ENCODE measurements around the gene JAKMIP2. TPM values are rescaled to one million over a fixed set of nuclear protein-coding genes. Genes with fewer than 3 reads are reported as not detected.

Gene JAKMIP2
- total and polyA plus RNA-seq, 2 experiments from 2014 or later = 1.4 to 4.3 TPM

DNA sequence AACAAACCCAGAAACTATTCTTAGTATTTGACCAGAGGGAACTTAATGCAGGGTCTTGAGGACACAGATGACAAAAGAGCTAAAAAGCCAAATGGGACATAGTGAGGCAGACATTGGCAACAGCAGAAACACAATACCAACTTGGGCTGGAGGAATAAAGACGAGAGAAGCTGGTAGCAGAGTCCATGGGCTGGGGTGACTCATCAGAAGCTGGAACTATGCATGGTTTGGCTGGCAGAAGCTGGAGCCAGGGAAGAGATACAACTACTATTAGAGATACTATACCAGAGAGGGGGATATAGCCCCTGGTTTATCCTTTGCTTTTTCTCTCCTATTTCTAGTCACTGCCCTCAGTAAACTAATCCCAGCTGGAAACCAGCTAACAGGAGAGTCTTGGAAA lies 243.5 kb downstream of the JAKMIP2 start:
- H4K20me1 ChIP-seq (ENCODE audit: insufficient read depth, poor library complexity, severe bottlenecking) = no peaks in the 10 kb centered on the region
- H3K79me2 ChIP-seq = no peaks in the 10 kb centered on the region
- no peak overlapping the region for H2AFZ ChIP-seq
- H3K9me3 ChIP-seq (ENCODE audit: low read depth) = no peaks in the 10 kb centered on the region
- H3K4me1 ChIP-seq (ENCODE audit: insufficient read depth) = peaks cover 9% of the 10 kb centered on the region
- no peaks in the 10 kb centered on the region for H3K27me3 ChIP-seq
- H3K27ac ChIP-seq = no peak overlapping the region
- no peak overlapping the region for H3K4me2 ChIP-seq
- no peaks in the 10 kb centered on the region for H3K36me3 ChIP-seq (replicated peaks; ENCODE audit: insufficient read depth, low read depth)
- H3K4me3 ChIP-seq = no peak overlapping the region
- 56% methylated on average over 1 of the region's 1 CpG for WGBS (ENCODE audit: low lambda C conversion rate, missing lambda C conversion rate)
- TF ChIP-seq, protein P1, sequence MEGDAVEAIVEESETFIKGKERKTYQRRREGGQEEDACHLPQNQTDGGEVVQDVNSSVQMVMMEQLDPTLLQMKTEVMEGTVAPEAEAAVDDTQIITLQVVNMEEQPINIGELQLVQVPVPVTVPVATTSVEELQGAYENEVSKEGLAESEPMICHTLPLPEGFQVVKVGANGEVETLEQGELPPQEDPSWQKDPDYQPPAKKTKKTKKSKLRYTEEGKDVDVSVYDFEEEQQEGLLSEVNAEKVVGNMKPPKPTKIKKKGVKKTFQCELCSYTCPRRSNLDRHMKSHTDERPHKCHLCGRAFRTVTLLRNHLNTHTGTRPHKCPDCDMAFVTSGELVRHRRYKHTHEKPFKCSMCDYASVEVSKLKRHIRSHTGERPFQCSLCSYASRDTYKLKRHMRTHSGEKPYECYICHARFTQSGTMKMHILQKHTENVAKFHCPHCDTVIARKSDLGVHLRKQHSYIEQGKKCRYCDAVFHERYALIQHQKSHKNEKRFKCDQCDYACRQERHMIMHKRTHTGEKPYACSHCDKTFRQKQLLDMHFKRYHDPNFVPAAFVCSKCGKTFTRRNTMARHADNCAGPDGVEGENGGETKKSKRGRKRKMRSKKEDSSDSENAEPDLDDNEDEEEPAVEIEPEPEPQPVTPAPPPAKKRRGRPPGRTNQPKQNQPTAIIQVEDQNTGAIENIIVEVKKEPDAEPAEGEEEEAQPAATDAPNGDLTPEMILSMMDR (IDR thresholded peaks at IDR 0.05; ENCODE audit: poor library complexity) = no peak
- TF ChIP-seq EZH2 (IDR thresholded peaks at IDR 0.05; ENCODE audit: borderline replicate concordance) (no peak), EZH2phosphoT487 (IDR thresholded peaks at IDR 0.05; ENCODE audit: low read depth, severe bottlenecking, unreplicated experiment) (no peak)
- peak; percentile 38 for DNase-seq (ENCODE audit: low spot score)
- H3K9me2 ChIP-seq (replicated peaks; ENCODE audit: insufficient read depth) = no peaks in the 10 kb centered on the region

DNA sequence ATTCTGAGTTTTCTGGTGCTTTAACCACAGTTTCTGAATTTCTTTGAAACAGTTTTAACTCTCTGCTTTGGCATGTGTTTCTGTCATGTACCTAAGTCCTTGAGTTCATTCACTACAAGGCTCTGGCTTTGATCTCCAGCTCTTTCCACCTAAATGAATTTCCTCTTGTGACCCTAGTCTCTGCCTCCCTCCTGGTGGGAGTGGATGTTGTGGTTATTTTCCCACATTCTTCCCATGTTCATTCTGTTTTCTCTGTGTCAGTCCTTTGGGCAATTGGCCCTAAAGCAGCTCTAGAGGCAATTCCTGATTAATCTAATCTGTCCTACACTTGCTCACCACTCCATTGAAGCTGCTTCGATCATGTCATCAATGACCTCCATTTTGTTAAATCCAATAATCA lies 244.3 kb downstream of the JAKMIP2 start:
- Histone ChIP-seq H3K4me3 (no peak overlapping the region), H3K36me3 (replicated peaks; ENCODE audit: insufficient read depth, low read depth) (no peaks in the 10 kb centered on the region), H3K4me1 (ENCODE audit: insufficient read depth) (peaks cover 9% of the 10 kb centered on the region), H3K4me2 (no peak overlapping the region), H3K79me2 (no peaks in the 10 kb centered on the region), H4K20me1 (ENCODE audit: insufficient read depth, poor library complexity, severe bottlenecking) (no peaks in the 10 kb centered on the region), H3K9me3 (ENCODE audit: low read depth) (no peaks in the 10 kb centered on the region), H2AFZ (no peak overlapping the region), H3K9me2 (replicated peaks; ENCODE audit: insufficient read depth) (no peaks in the 10 kb centered on the region), H3K27ac (no peak overlapping the region), H3K27me3 (no peaks in the 10 kb centered on the region)
- DNase-seq (ENCODE audit: low spot score) = no peak
- WGBS (ENCODE audit: low lambda C conversion rate, missing lambda C conversion rate) = 100% methylated on average over 1 of the region's 1 CpG
- TF ChIP-seq EZH2 (IDR thresholded peaks at IDR 0.05; ENCODE audit: borderline replicate concordance) (no peak), EZH2phosphoT487 (IDR thresholded peaks at IDR 0.05; ENCODE audit: low read depth, severe bottlenecking, unreplicated experiment) (no peak)
- TF ChIP-seq, protein P1 (IDR thresholded peaks at IDR 0.05; ENCODE audit: poor library complexity) = no peak

Other genes starting within 250 kb of the JAKMIP2 start
- gene SPINK1, start 48.9 kb upstream of the JAKMIP2 start, total RNA-seq = 988 and 1,467 TPM in 2 replicates
- 2,511 and 2,947 TPM in 2 replicates for gene SPINK1, start 48.9 kb upstream of the JAKMIP2 start, polyA plus RNA-seq
- gene SCGB3A2, start 96.0 kb upstream of the JAKMIP2 start, total RNA-seq = 32.0 and 33.6 TPM in 2 replicates
- gene SCGB3A2, start 96.0 kb upstream of the JAKMIP2 start, polyA plus RNA-seq = 70.6 and 84.7 TPM in 2 replicates
- gene C5orf46, start 123.8 kb upstream of the JAKMIP2 start, total RNA-seq = not detected in 2 replicates
- 0.99 and 2.7 TPM in 2 replicates for gene C5orf46, start 123.8 kb upstream of the JAKMIP2 start, polyA plus RNA-seq

Data from hepatocyte (in vitro differentiated cells).